HG03378 (cell line): Measurements from ENCODE around the gene ATP6V0B.

Experiments
- ATAC-seq: cut with Tn5 transposase; IDR thresholded peaks from one replicate; pipeline ENCODE4 v1.9.1; 2021; ENCODE audit warnings: mild to moderate bottlenecking, moderate library complexity; ENCODE audit not compliant: unreplicated experiment

The ATP6V0B gene

GRCh38 chr1:43968348-43968948, 6.3 kb upstream of the ATP6V0B start:
- no peak for ATAC-seq

DNA sequence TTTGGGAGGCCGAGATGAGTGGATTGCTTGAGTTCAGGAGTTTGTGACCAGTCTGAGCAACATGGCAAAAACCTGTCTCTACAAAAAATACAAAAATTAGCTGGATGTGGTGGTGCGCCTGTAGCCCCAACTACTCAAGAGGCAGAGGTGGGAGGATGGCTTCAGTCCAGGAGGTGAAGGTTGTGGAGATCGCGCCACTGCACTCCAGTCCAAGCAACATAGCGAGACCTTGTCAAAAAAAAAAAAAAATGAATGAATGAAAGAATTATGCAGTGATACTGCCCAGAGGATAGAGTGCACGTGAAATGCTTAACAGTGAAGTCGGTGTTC, 5.4 kb upstream of the ATP6V0B start:
- ATAC-seq, result no peak

- peak; percentile 68 for ATAC-seq
Observed at GRCh38 chr1:43969746-43970466, 4.9 kb upstream of the ATP6V0B start, which contains the start of gene DPH2. Gene DPH2, plus strand, starts transcription at chr1:43970010. Its CDS starts 166 bp downstream, at chr1:43970176.

DNA sequence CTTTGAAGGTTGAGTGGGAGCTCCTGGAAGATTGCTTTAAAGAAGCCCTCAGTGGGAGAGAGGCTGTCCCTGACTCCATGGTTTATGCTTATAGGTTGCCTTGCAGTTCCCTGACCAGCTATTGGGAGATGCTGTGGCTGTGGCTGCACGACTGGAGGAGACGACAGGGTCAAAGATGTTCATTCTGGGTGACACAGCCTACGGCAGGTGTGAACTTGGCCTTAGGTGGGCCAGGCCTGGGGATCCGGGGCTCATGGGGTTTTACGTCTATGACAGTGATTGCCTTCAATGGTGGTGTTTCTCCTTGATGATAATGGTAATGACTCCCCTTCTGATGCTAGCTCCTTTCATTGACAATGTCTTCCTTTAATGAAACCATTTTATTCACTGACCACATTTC, 4.3 kb upstream of the ATP6V0B start:
- no peak for ATAC-seq

DNA sequence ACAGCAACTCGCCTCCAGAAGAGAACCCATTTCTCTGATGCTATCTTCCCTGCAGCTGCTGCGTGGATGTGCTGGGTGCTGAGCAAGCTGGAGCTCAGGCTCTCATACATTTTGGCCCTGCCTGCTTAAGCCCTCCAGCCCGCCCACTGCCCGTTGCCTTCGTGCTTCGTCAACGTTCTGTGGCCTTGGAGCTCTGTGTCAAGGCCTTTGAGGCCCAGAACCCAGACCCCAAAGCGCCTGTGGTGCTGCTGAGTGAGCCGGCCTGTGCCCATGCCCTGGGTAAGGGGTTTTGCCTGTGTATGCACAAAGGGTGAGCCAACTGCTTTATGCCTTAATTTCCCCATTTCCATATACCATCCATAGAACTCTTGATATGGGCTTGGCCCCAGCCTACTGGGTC, 3.8 kb upstream of the ATP6V0B start:
- ATAC-seq, result no peak

- no peak for ATAC-seq
Observed at GRCh38 chr1:43971336-43971980, 3.3 kb upstream of the ATP6V0B start.

DNA sequence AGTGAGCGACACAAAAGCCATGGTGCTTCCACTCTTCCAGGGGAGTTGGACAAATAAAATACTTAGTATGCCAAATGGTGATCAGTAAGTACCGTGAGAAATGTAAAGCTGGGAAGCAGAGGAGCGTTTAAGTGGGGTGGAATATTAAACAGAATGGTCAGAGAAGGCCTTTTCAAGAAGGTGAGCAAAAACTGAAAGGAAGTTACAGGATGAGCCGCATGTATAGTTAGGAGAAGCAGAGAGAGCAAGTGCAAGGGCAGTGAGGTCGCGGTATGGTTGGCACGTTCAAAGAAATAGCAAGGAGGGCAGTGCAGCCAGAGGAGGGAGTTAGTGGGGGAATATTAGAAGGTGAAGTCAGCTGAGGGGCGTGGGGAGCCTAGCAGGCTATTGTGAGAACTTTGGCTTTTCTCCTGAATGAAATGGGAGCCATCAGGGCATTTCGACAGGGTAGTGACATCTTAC, 748 bp upstream of the ATP6V0B start:
- no peak for ATAC-seq

GRCh38 chr1:43975249-43975961, 645 bp downstream of the ATP6V0B start:
- no peak for ATAC-seq

DNA sequence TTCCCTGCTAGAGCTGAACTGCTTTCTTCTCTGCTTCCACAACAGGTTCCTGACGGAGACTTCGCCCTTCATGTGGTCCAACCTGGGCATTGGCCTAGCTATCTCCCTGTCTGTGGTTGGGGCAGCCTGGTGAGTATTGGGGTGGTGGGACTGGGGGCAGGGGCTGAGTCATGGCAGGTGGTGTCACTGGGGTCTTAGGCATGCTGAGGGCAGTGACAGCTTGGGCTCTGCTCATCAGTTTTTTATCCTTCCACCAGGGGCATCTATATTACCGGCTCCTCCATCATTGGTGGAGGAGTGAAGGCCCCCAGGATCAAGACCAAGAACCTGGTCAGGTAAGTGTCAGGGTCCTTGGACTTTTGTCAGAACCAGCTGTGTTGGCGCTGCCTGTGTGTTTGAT, 1.3 kb downstream of the ATP6V0B start:
- no peak for ATAC-seq

- no peak for ATAC-seq
Observed at GRCh38 chr1:43976890-43977289, 2.1 kb downstream of the ATP6V0B start.

DNA sequence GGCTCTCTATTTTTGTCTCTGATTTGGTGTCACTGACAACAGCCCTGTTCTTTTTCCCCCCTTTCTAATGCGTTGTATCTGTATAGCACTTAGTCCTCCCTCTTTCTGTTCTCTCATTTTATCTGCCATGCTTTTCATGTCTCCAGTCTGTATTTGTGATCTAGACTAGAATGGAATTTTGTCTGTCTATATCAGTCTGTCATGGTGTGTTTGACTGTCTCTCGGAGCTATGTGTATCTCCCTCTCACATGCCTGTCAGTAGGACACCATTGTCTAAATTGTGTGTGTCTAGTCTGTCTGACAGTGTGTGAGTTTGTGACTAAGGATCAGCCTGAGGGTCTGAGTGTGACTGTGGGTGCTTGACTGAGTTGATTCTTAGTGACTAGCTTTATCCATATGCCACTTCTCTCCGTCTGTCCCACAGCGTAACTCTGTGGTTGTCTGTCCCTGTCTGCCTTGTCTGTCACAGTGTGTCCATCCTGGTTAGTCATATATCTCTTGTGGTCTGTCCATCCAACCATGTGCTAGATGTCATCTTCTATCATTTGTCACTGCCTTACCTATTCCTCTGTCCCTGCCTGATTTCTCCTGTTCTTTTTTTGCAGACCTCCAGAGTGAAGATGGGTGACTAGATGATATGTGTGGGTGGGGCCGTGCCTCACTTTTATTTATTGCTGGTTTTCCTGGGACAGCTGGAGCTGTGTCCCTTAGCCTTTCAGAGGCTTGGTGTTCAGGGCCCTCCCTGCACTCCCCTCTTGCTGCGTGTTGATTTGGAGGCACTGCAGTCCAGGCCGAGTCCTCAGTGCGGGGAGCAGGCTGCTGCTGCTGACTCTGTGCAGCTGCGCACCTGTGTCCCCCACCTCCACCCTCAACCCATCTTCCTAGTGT, 2.9 kb downstream of the ATP6V0B start:
- no peak for ATAC-seq

DNA sequence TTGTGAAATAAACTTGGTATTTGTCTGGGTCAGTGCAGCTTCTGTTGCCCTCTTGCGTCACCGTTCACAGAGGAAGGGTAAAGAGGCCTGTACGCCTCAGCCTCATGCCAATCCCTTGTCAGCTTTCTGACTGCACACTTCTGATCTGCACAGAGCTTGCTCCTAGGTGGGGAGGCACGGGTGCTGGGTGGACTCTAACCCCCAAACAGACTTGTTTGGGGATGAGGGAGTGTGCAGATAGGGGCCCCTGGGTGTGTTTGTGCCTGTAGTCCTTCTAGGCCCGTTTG, 3.4 kb downstream of the ATP6V0B start:
- no peak for ATAC-seq

DNA sequence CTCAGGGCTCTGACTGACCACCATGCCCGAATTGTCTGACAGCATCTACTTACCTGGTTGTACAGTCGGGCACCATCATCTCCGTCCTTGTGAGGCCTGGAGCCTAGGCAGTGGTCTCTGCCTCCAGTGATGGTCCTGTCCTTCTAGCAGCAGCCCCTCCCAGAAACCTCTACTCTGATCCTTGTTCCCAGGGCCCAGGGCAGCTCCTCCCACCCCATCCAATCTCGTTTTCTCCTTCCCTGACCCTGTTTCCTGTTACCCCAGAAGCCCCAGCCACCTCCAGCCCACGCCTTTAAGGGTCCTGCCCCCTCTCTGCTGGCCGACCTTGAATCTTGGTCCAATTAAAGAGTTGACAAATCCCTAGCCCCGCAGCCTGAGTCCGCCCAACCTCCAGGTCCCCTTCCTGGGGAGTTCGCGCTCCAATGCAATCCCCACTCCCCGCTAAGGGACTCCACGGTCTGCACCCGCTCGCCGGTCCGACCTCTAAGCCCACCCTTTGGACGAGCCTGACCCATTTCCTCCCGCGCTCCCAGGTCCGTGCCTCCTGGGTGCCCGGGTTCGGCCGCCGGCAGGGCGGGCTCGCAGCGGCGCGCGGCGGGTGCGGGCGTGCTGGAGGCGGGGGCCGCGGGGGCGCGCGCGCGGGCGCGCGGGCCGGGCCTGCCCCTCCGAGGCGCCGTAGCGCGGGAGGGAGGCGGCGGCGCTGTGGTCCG, 3.9 kb downstream of the ATP6V0B start, which contains the start of gene B4GALT2:
TSS of gene B4GALT2 (plus strand) at position 660 of the 710 bp plus-strand sequence. CDS start 1,951 bp downstream, outside the sequence.
- ATAC-seq, result no peak

GRCh38 chr1:43979261-43979527, 4.4 kb downstream of the ATP6V0B start:
- no peak for ATAC-seq

- no peak for ATAC-seq
Observed at GRCh38 chr1:43979528-43980254, 4.9 kb downstream of the ATP6V0B start.

DNA sequence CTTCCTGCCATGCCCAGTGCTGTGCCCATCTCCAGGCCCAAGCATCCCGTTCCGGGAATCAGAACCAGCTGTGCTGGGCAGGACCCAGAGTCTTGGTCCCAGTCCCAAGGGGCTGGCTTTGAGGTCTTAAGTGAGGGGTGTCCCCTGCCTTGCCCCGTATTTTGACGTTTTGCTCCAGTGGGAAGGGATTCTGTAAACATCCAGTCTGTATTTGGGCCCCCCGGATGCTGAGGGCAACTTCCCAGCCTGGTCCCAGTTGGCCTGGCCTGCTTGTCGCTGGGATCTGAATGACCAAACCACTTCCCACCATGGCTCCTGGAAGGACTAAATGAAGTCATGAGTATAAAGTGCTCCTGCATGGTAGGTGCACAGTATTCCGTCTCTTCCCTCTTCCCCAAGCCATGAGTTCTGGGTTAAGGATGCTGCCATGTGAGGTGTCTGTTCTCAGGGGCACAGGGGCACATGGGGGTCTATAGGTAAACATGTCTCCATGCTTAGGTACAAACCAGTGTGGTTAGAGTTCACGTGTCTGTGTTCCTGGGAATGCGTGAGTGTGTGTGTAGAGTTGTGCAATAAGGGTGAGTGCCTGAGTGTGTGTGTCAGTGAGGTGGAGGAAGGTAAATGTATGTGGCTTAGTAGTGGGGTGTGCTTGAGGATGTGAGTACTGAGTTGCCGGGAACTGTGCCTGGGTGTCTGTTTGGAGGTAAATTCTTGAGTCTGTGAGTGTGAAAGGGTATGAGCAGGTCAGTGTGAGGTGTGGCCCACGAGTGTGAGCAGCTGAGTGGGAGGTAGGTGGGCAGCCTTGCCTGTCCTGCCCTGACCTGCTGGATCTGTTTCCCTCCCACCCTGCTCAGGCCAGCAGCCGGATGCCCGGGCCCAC, 5.7 kb downstream of the ATP6V0B start:
- ATAC-seq, result no peak

- no peak for ATAC-seq
Observed at GRCh38 chr1:43981135-43981491, 6.4 kb downstream of the ATP6V0B start.

GRCh38 chr1:43981636-43982035, 6.9 kb downstream of the ATP6V0B start:
- no peak for ATAC-seq

- ATAC-seq, result no peak
Observed at GRCh38 chr1:43982241-43982640, 7.5 kb downstream of the ATP6V0B start.
